Stimulated activated CD8-positive, alpha-beta memory T cell treated with anti-CD3 and anti-CD28 coated beads, Interleukin-4, amount 100 ng/mL, for 24 hours (primary cell): ENCODE measurements around the gene FHIT.

ENCODE experiments used
- DNase-seq: peaks from one replicate; pipeline ENCODE4 v3.0.0-alpha.2; 2020; ENCODE audit warnings: low read depth

Gene FHIT

GRCh38 chr3:60277361-60277800, 973.9 kb downstream of the FHIT start:
- no peak for DNase-seq

GRCh38 chr3:60276615-60277014, 974.6 kb downstream of the FHIT start:
- no peak for DNase-seq

- no peak for DNase-seq
Measured at GRCh38 chr3:60274646-60275045, 976.6 kb downstream of the FHIT start.

- DNase-seq = no peak
Measured at GRCh38 chr3:60274098-60274497, 977.2 kb downstream of the FHIT start.

GRCh38 chr3:60269829-60270266, 981.4 kb downstream of the FHIT start:
- DNase-seq = no peak

- no peak for DNase-seq
Measured at GRCh38 chr3:60269377-60269776, 981.9 kb downstream of the FHIT start.

GRCh38 chr3:60268123-60268522, 983.1 kb downstream of the FHIT start:
- DNase-seq = no peak

GRCh38 chr3:60266444-60266843, 984.8 kb downstream of the FHIT start:
- no peak for DNase-seq

- DNase-seq = no peak
Measured at GRCh38 chr3:60263191-60263590, 988.1 kb downstream of the FHIT start.

GRCh38 chr3:60262546-60262945, 988.7 kb downstream of the FHIT start:
- no peak for DNase-seq

- DNase-seq = no peak
Measured at GRCh38 chr3:60260546-60260945, 990.7 kb downstream of the FHIT start.

- no peak for DNase-seq
Measured at GRCh38 chr3:60250810-60251209, 1000.4 kb downstream of the FHIT start.

- DNase-seq = no peak
Measured at GRCh38 chr3:60250206-60250605, 1001.0 kb downstream of the FHIT start.

GRCh38 chr3:60246361-60246760, 1004.9 kb downstream of the FHIT start:
- DNase-seq = no peak

GRCh38 chr3:60243456-60243855, 1007.8 kb downstream of the FHIT start:
- no peak for DNase-seq

- DNase-seq = no peak
Measured at GRCh38 chr3:60240492-60240891, 1010.8 kb downstream of the FHIT start.

- no peak for DNase-seq
Measured at GRCh38 chr3:60238550-60238949, 1012.7 kb downstream of the FHIT start.

GRCh38 chr3:60229502-60229901, 1021.8 kb downstream of the FHIT start:
- no peak for DNase-seq

- no peak for DNase-seq
Measured at GRCh38 chr3:60228823-60229222, 1022.4 kb downstream of the FHIT start.

- no peak for DNase-seq
Measured at GRCh38 chr3:60226912-60227311, 1024.3 kb downstream of the FHIT start.

GRCh38 chr3:60225848-60226247, 1025.4 kb downstream of the FHIT start:
- no peak for DNase-seq

GRCh38 chr3:60220768-60221167, 1030.5 kb downstream of the FHIT start:
- no peak for DNase-seq

GRCh38 chr3:60219501-60219900, 1031.8 kb downstream of the FHIT start:
- DNase-seq = no peak

- no peak for DNase-seq
Measured at GRCh38 chr3:60217156-60217911, 1033.9 kb downstream of the FHIT start.
